Heart right ventricle (tissue), 16 donors: ENCODE results near the gene LSP1. TPM values are rescaled to one million over a fixed set of nuclear protein-coding genes. Genes with fewer than 3 reads are reported as not detected.

Experiments
- ATAC-seq, 8 donors: fragments of 200-7000 bp; cut with Tn5 transposase; one replicate each; pipeline ENCODE4 v1.9.1; 2020; ENCODE audit warnings: mild to moderate bottlenecking in 8 of 8, moderate library complexity in 8 of 8, moderate number of reproducible peaks in 1 of 8
- DNase-seq, 2 donors: peaks; one replicate each; pipeline ENCODE4 v3.0.0-alpha.2; 2020
- H3K27ac ChIP-seq, 10 donors: fragments of 200-600 bp; sonication (generic) in 2 of 10; one replicate each; pipeline versions ENCODE4 v1.5.0 to v1.8.0; 2020 to 2022; ENCODE audit warnings: mild to moderate bottlenecking in 3 of 10
- H3K27me3 ChIP-seq, 7 donors: fragments of 200-600 bp; one replicate each; pipeline ENCODE4 v1.8.0; 2021 to 2022; ENCODE audit warnings: mild to moderate bottlenecking in 2 of 7
- H3K36me3 ChIP-seq, 9 donors: fragments of 200-600 bp; sonication (generic) in 1 of 9; one replicate each; pipeline versions ENCODE4 v1.5.0 to v1.8.0; 2020 to 2022; ENCODE audit warnings: mild to moderate bottlenecking in 2 of 9
- H3K4me1 ChIP-seq, 9 donors: fragments of 200-600 bp; sonication (generic) in 1 of 9; one replicate each; pipeline versions ENCODE4 v1.5.0 to v1.8.0; 2020 to 2022; ENCODE audit warnings: mild to moderate bottlenecking in 4 of 9
- H3K4me3 ChIP-seq, 10 donors: fragments of 200-600 bp; sonication (generic) in 2 of 10; one replicate each; pipeline versions ENCODE4 v1.5.0 to v1.8.0; 2020 to 2022; ENCODE audit warnings: mild to moderate bottlenecking in 7 of 10, moderate library complexity in 2 of 10
- H3K9me3 ChIP-seq, 11 donors: fragments of 200-600 bp in 10 of 11; sonication (generic) in 2 of 11; one replicate each; pipeline versions ENCODE4 v1.5.0 to v1.8.0; 2013 to 2022; ENCODE audit warnings: mild to moderate bottlenecking in 2 of 11, control low read depth in 1 of 11, moderate library complexity in 1 of 11
- CTCF ChIP-seq, 9 donors: fragments of 200-600 bp; sonication (generic) in 2 of 9; IDR thresholded peaks; one replicate each; pipeline versions ENCODE4 v1.5.0 to v1.8.0; 2021 to 2022; ENCODE audit warnings: antibody characterized with exemption in 9 of 9, mild to moderate bottlenecking in 5 of 9, moderate library complexity in 1 of 9
- WGBS, 2 donors: extraction: QIAGEN DNeasy Blood & Tissue Kit; methylation state at CpG; one replicate each; pipeline ENCODE4 v1.1.7; 2013; ENCODE audit warnings: inconsistent platforms in 1 of 2; 5-methylcytosine and 5-hydroxymethylcytosine counted together
- intact Hi-C, 10 donors: fragments of 100-400 bp; cut with DNase I; formaldehyde crosslinking; loops; one replicate each; pipeline versions ENCODE4 v1.11.1 to v1.14.2; 2022
- polyA plus RNA-seq, 2 donors: library from polyadenylated mRNA; stranded (reverse); fragments of 200-250 nt; gene quantifications; one replicate each; pipeline ENCODE4 v1.2.3, GENCODE V29; 2013
- total RNA-seq, 10 donors: library from RNA; stranded (reverse); fragmentation: NEBNext Ultra II Directional in 3 of 10; extraction: Animal tissue kit (Norgen Biotek cat#: 25700) in 3 of 10; gene quantifications; one replicate each; pipeline versions ENCODE4 v1.2.1 to v1.2.4, GENCODE V29; 2021 to 2023
- donor health status: Arrhythmogenic right ventricular cardiomyopathy.
- donor health status: ischemic (EF 13 %, LVEDD 7.1; RV severe dilation, severe dysfunction).
- donor health status: healthy with polysubstance abuse.
- donor health status: DM: no; HTN: yes; CAD: no.
- donor health status: DM: no; HTN: no; CAD: no.
- donor health status: ischemic (EF 25% LVEDD 6.9; RV normal size, moderate dysfunction).
- donor health status: ischemic (EF 25% LVEDD 5.7; RV mildly dilated, moderate dysfunction).
- donor health status: healthy.
- donor health status: DM: yes; HTN: yes; CAD: no.
- donor health status: Ischemic cardiomyopathy.
- donor health status: ischemic (EF 35%, LVEDD 5.7; RV mildly dilated, moderate dysfunction).
- donor health status: nonischemic (EF 11% LVEDD 7.7; RV severe dilation, severe dysfunction).
- donor health status: DM: yes; HTN: yes; CAD: no.
- donor health status: PGD.
- donor health status: ischemic (EF 29% LVEDD 5.4; RV normal size, mild dysfunction).
- donor health status: nonischemic (EF 23%, LVEDD 6.1; RV moderate dilation, normal function).

LSP1 gene
- total and polyA plus RNA-seq, 12 donors: 16.0 to 57.2 (median 21.4) TPM

GRCh38 chr11:1851468-1852180 is 1.3 kb upstream of the LSP1 start:
- Histone ChIP-seq H3K4me3 (no peak overlapping the region), H3K27ac (peak overlapping the region in 4 of 10 donors; percentile 43 to 95 (median 68)), H3K36me3 (no peaks in the 10 kb centered on the region), H3K27me3 (no peaks in the 10 kb centered on the region), H3K9me3 (no peaks in the 10 kb centered on the region), H3K4me1 (peaks cover 0 to 69% (median 0%) of the 10 kb centered on the region in 9 donors)
- intact Hi-C loops: loop anchor here in 1 of 10 donors (10.0 kb wide), 1 partner anchor 873 kb away; no protein-coding TSS in a partner anchor
- WGBS, 2 donors: 92 to 97% methylated on average over 20 to 21 of the region's 21 CpGs
- no peak for TF ChIP-seq CTCF (IDR thresholded peaks at IDR 0.05)
- no peak for DNase-seq
- ATAC-seq: no peak

GRCh38 chr11:1852271-1852876 is 510 bp upstream of the LSP1 start:
- intact Hi-C loops: loop anchor here in 1 of 10 donors (10.0 kb wide), 1 partner anchor 872 kb away; no protein-coding TSS in a partner anchor
- no peak for DNase-seq
- no peaks in the 10 kb centered on the region for H3K27me3 ChIP-seq
- ATAC-seq: no peak
- WGBS, 2 donors: 87 to 94% methylated on average over 25 of the region's 25 CpGs
- no peaks in the 10 kb centered on the region for H3K36me3 ChIP-seq
- H3K4me3 ChIP-seq: peak overlapping the region in 1 of 10 donors; percentile 62
- H3K27ac ChIP-seq: peak overlapping the region in 2 of 10 donors; percentile 76 to 95
- no peaks in the 10 kb centered on the region for H3K9me3 ChIP-seq
- TF ChIP-seq CTCF (IDR thresholded peaks at IDR 0.05): no peak
- peaks cover 0 to 72% (median 0%) of the 10 kb centered on the region in 9 donors for H3K4me1 ChIP-seq

- no peak for TF ChIP-seq CTCF (IDR thresholded peaks at IDR 0.05)
- Histone ChIP-seq H3K27ac (peak overlapping the region in 3 of 10 donors; percentile 48 to 95 (median 72)), H3K36me3 (no peaks in the 10 kb centered on the region), H3K4me1 (peaks cover 0 to 60% (median 0%) of the 10 kb centered on the region in 9 donors), H3K9me3 (no peaks in the 10 kb centered on the region), H3K4me3 (peak overlapping the region in 6 of 10 donors; percentile 5 to 62 (median 26)), H3K27me3 (no peaks in the 10 kb centered on the region)
- DNase-seq (no peak), ATAC-seq (no peak)
- 90 to 93% methylated on average over 19 of the region's 19 CpGs for WGBS, 2 donors
- intact Hi-C loops: loop anchor here in 1 of 10 donors (10.0 kb wide), 1 partner anchor 871 kb away; no protein-coding TSS in a partner anchor
Observed at GRCh38 chr11:1853376-1854131, 670 bp downstream of the LSP1 start.
